IMR-90 (cell line): ENCODE results near the gene TMEM117. TPM values are rescaled to one million over a fixed set of nuclear protein-coding genes. Genes with fewer than 3 reads are reported as not detected.

Experiments
- ATAC-seq: fragments of 200-7000 bp; cut with Tn5 transposase; 2 replicates; pipeline ENCODE4 v1.9.1; 2020; ENCODE audit warnings: low read depth, mild to moderate bottlenecking, moderate library complexity
- BruUV-seq: library from RNA; stranded (reverse); fragments of 400-500 nt; replicated peaks from 2 replicates; lab custom pipeline; 2021; lab: Mats Ljungman, UMichigan
- CTCF ChIA-PET: fragments of 300-600 bp; formaldehyde crosslinking; extraction: SDS; loops from one replicate; lab custom pipeline; 2021; ENCODE audit warnings: antibody characterized with exemption; lab: Yijun Ruan, JAX
- POLR2A ChIA-PET: fragments of 300-600 bp; sonication (Branson Sonifier 250); formaldehyde crosslinking; loops from one replicate; lab custom pipeline; 2022; ENCODE audit warnings: antibody characterized with exemption; ENCODE audit not compliant: unreplicated experiment; lab: Charles Lee
- DNase-seq: peaks from one replicate; pipeline ENCODE4 v3.0.0; 2013
- H2AFZ ChIP-seq: replicated peaks from 2 replicates; pipeline ENCODE3; 2013; ENCODE audit warnings: low read length, mild to moderate bottlenecking; ENCODE audit not compliant: poor library complexity
- H2AK5ac ChIP-seq: 2 replicates; pipeline ENCODE4 v1.6.1; 2013; ENCODE audit warnings: low read depth, low read length, inconsistent platforms
- H2AK9ac ChIP-seq: replicated peaks from 2 replicates; pipeline ENCODE3; 2013; ENCODE audit warnings: mild to moderate bottlenecking, low read depth, low read length, moderate library complexity; ENCODE audit not compliant: poor library complexity
- H2BK120ac ChIP-seq: 2 replicates; pipeline ENCODE4 v1.6.1; 2013; ENCODE audit warnings: low read depth, low read length, inconsistent platforms
- H2BK15ac ChIP-seq: 3 replicates; pipeline ENCODE4 v1.6.1; 2013; ENCODE audit warnings: low read depth, low read length, inconsistent platforms
- H2BK20ac ChIP-seq: 2 replicates; pipeline ENCODE4 v1.6.1; 2013; ENCODE audit warnings: low read depth, mild to moderate bottlenecking, inconsistent platforms, low read length, moderate library complexity
- H2BK5ac ChIP-seq: 2 replicates; pipeline ENCODE4 v1.6.1; 2013; ENCODE audit warnings: mild to moderate bottlenecking, low read depth, low read length, inconsistent platforms; ENCODE audit not compliant: poor library complexity, severe bottlenecking
- H3K14ac ChIP-seq: replicated peaks from 2 replicates; pipeline ENCODE4 v1.6.1; 2013; ENCODE audit warnings: low read depth, low read length, inconsistent platforms
- H3K18ac ChIP-seq: 2 replicates; pipeline ENCODE4 v1.6.1; 2013; ENCODE audit warnings: low read depth, low read length, control low read depth
- H3K23ac ChIP-seq: 2 replicates; pipeline ENCODE4 v1.6.1; 2013; ENCODE audit warnings: low read depth, low read length, inconsistent platforms
- H3K27ac ChIP-seq: 2 replicates; pipeline ENCODE4 v1.5.1; 2013; ENCODE audit warnings: mild to moderate bottlenecking, control low read depth, low read length; ENCODE audit not compliant: insufficient read depth
- H3K27me3 ChIP-seq: 2 replicates; pipeline ENCODE4 v1.6.1; 2013; ENCODE audit warnings: low read length; ENCODE audit not compliant: control insufficient read depth, insufficient read depth
- H3K36me3 ChIP-seq: 2 replicates; pipeline ENCODE4 v1.6.1; 2013; ENCODE audit warnings: low read length, mixed read lengths; ENCODE audit not compliant: control insufficient read depth, insufficient read depth
- H3K4ac ChIP-seq: 2 replicates; pipeline ENCODE4 v1.6.1; 2013; ENCODE audit warnings: low read depth, low read length, inconsistent platforms
- H3K4me1 ChIP-seq: 2 replicates; pipeline ENCODE4 v1.6.1; 2013; ENCODE audit warnings: low read length, mixed read lengths; ENCODE audit not compliant: control insufficient read depth, insufficient read depth
- H3K4me2 ChIP-seq: 2 replicates; pipeline ENCODE4 v1.6.1; 2013; ENCODE audit warnings: low read depth, mild to moderate bottlenecking, control low read depth, low read length, moderate library complexity
- H3K4me3 ChIP-seq: 2 replicates; pipeline ENCODE4 v1.5.1; 2013; ENCODE audit warnings: low read depth, mild to moderate bottlenecking, control low read depth, low read length, moderate library complexity; ENCODE audit not compliant: insufficient read depth
- H3K56ac ChIP-seq: 2 replicates; pipeline ENCODE4 v1.6.1; 2013; ENCODE audit warnings: low read length, inconsistent platforms; ENCODE audit not compliant: insufficient read depth; ENCODE audit errors: extremely low read depth
- H3K79me1 ChIP-seq, 2 experiments: 2 replicates each; pipeline ENCODE4 v1.6.1; 2013; ENCODE audit warnings: low read length in 2 of 2, inconsistent platforms in 1 of 2, low read depth in 1 of 2
- H3K9ac ChIP-seq: 2 replicates; pipeline ENCODE4 v1.6.1; 2013; ENCODE audit warnings: low read depth, low read length, control low read depth
- H3K9me1 ChIP-seq: 2 replicates; pipeline ENCODE4 v1.6.1; 2013; ENCODE audit warnings: low read length, inconsistent platforms; ENCODE audit not compliant: insufficient read depth
- H3K9me3 ChIP-seq: 2 replicates; pipeline ENCODE4 v1.6.1; 2013; ENCODE audit warnings: low read length; ENCODE audit not compliant: control insufficient read depth, insufficient read depth
- H4K20me1 ChIP-seq: 2 replicates; pipeline ENCODE4 v1.6.1; 2013; ENCODE audit warnings: low read length, inconsistent platforms; ENCODE audit not compliant: insufficient read depth
- H4K5ac ChIP-seq: 2 replicates; pipeline ENCODE4 v1.6.1; 2013; ENCODE audit warnings: mild to moderate bottlenecking, low read depth, low read length, control low read depth
- H4K8ac ChIP-seq, 2 experiments: 2 replicates each; pipeline ENCODE4 v1.6.1; 2013; ENCODE audit warnings: low read depth in 2 of 2, low read length in 2 of 2, control low read depth in 1 of 2, inconsistent platforms in 1 of 2
- H4K91ac ChIP-seq: 2 replicates; pipeline ENCODE4 v1.6.1; 2013; ENCODE audit warnings: low read depth, low read length, inconsistent platforms; ENCODE audit not compliant: insufficient read depth
- BHLHE40 ChIP-seq: fragments of 150-350 bp; IDR thresholded peaks from 2 replicates; pipeline ENCODE4 v1.6.1; 2016; ENCODE audit warnings: mild to moderate bottlenecking, low read depth, low read length
- CEBPB ChIP-seq: IDR thresholded peaks from 2 replicates; pipeline ENCODE4 v1.6.1; 2012; ENCODE audit warnings: low read depth, low read length, improper control_type of control experiment
- CHD1 ChIP-seq: IDR thresholded peaks from 2 replicates; pipeline ENCODE4 v1.6.1; 2012; ENCODE audit warnings: low read depth, low read length, improper control_type of control experiment
- FOS ChIP-seq: fragments of 150-350 bp; IDR thresholded peaks from 2 replicates; pipeline ENCODE4 v1.6.1; 2016; ENCODE audit warnings: low read depth, low read length
- MAFK ChIP-seq: IDR thresholded peaks from 2 replicates; pipeline ENCODE4 v1.6.1; 2012; ENCODE audit warnings: low read depth, low read length, improper control_type of control experiment
- MAZ ChIP-seq: IDR thresholded peaks from 2 replicates; pipeline ENCODE4 v1.6.1; 2012; ENCODE audit warnings: low read depth, mild to moderate bottlenecking, low read length, improper control_type of control experiment, moderate library complexity, borderline replicate concordance
- MXI1 ChIP-seq: IDR thresholded peaks from 2 replicates; pipeline ENCODE4 v1.6.1; 2012; ENCODE audit warnings: low read depth, mild to moderate bottlenecking, low read length, moderate library complexity, borderline replicate concordance
- NFE2L2 ChIP-seq: fragments of 150-350 bp; IDR thresholded peaks from 2 replicates; pipeline ENCODE4 v1.6.1; 2016; ENCODE audit warnings: low read depth, mild to moderate bottlenecking, low read length
- POLR2A ChIP-seq: IDR thresholded peaks from 2 replicates; pipeline ENCODE4 v1.6.1; 2012; ENCODE audit warnings: mild to moderate bottlenecking, low read depth, low read length
- RAD21 ChIP-seq: IDR thresholded peaks from 2 replicates; pipeline ENCODE4 v1.6.1; 2012; ENCODE audit warnings: low read length, improper control_type of control experiment
- RCOR1 ChIP-seq: IDR thresholded peaks from 2 replicates; pipeline ENCODE4 v1.6.1; 2012; ENCODE audit warnings: mild to moderate bottlenecking, low read length, improper control_type of control experiment; ENCODE audit not compliant: insufficient replicate concordance
- RFX5 ChIP-seq: IDR thresholded peaks from 2 replicates; pipeline ENCODE4 v1.8.0; 2012; ENCODE audit warnings: low read depth, mild to moderate bottlenecking, low read length, moderate library complexity
- SMC3 ChIP-seq: fragments of 150-350 bp; IDR thresholded peaks from 2 replicates; pipeline ENCODE4 v1.6.1; 2016; ENCODE audit warnings: low read depth, mild to moderate bottlenecking, antibody characterized with exemption, low read length, moderate library complexity
- WGBS, 2 experiments: methylation state at CpG; one replicate each; pipeline versions ENCODE4 v1.1.5 to v1.1.7; 2013; ENCODE audit warnings: missing lambda C conversion rate in 2 of 2; ENCODE audit not compliant: insufficient read length in 1 of 2; ENCODE audit errors: extremely low coverage in 2 of 2; 5-methylcytosine and 5-hydroxymethylcytosine counted together
- dilution Hi-C: fragments of 300-500 bp; cut with HindIII; formaldehyde crosslinking; loops from one replicate; pipeline ENCODE4 v1.14.3; 2018; ENCODE audit warnings: low sequenced_read_pairs; ENCODE audit not compliant: unreplicated experiment
- in situ Hi-C: fragments of 300-500 bp; cut with MboI; formaldehyde crosslinking; loops from 3 replicates; pipeline ENCODE4 v1.14.3; 2019; ENCODE audit warnings: low sequenced_read_pairs, inconsistent platforms, mixed read lengths
- intact Hi-C: fragments of 100-400 bp; cut with micrococcal nuclease; formaldehyde crosslinking; loops from 2 replicates; pipeline ENCODE4 v1.10.0; 2022
- polyA plus RNA-seq, 3 experiments: library from polyadenylated mRNA; depleted of rRNA; stranded (reverse); fragments of >200 nt; gene quantifications; 2 replicates each; pipeline ENCODE4 v1.2.3, GENCODE V29; 2012; ENCODE audit warnings: low replicate concordance in 1 of 3
- total RNA-seq: library from RNA; depleted of rRNA; stranded (reverse); fragments of >200 nt; gene quantifications from 2 replicates; pipeline ENCODE4 v1.2.3, GENCODE V29; 2012
- TF ChIP-seq, protein P1 (sequence below): fragments of 150-350 bp; IDR thresholded peaks from 2 replicates; pipeline ENCODE4 v1.6.1; 2016; ENCODE audit warnings: low read depth, mild to moderate bottlenecking, low read length, moderate library complexity, borderline replicate concordance
- TF ChIP-seq, protein P2 (sequence below): conservative IDR thresholded peaks from 2 replicates; pipeline ENCODE4 v1.5.1; 2012; ENCODE audit warnings: mild to moderate bottlenecking, low read depth, low read length, improper control_type of control experiment
- TF ChIP-seq, protein P3 (sequence below): fragments of 150-350 bp; IDR thresholded peaks from 2 replicates; pipeline ENCODE4 v1.6.1; 2017; ENCODE audit warnings: mild to moderate bottlenecking, antibody characterized with exemption, low read length, low read depth

TMEM117 gene
- total and polyA plus RNA-seq, 2 of the 4 experiments (the other 2 are of a cell fraction), result 8.7 to 21.0 TPM

DNA sequence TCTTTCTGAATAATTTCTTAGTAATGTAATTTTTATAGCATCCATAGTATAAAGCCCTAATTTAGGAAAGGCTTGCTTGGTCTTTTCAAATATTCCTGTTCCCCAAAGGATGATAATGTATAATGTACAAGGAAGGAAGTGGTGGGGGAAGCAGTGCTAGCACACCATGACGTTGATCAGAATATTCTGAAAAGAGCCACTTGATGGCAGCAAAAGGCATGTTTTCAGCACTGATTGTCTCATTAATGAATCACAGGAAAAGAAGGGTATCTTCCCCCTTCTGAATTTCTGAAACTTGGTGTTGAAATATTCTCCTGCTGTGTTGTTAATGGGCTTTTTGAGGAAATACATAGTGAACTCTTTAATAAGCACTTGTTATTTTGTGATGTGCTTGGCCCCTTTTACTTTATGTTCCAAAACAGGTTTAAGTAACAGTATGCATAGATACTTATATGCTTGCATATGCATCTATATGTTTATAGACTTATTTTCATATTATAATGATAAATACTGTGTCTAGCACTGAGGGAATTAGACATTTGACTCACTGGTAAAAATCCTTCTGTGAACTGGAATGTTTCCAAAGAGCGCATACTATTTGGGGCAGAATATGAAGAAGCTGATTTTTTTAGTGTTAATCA lies 122.0 kb downstream of the TMEM117 start:
- CTCF ChIA-PET, result no interaction called here
- Histone ChIP-seq H3K27ac (no peak overlapping the region), H3K18ac (no peak overlapping the region), H4K20me1 (no peaks in the 10 kb centered on the region), H3K9ac (no peak overlapping the region), H2AFZ (no peak overlapping the region), H3K4me1 (no peaks in the 10 kb centered on the region), H4K91ac (no peak overlapping the region), H3K14ac (no peak overlapping the region), H4K5ac (no peak overlapping the region), H3K4me3 (no peak overlapping the region), H2BK20ac (no peak overlapping the region), H3K23ac (no peak overlapping the region), H3K79me1 (no peaks in the 10 kb centered on the region), H4K8ac (no peak overlapping the region), H3K56ac (no peak overlapping the region), H2AK9ac (no peak overlapping the region), H3K9me1 (no peaks in the 10 kb centered on the region), H3K36me3 (no peaks in the 10 kb centered on the region), H2BK5ac (no peak overlapping the region), H3K4me2 (no peak overlapping the region), H3K27me3 (no peaks in the 10 kb centered on the region), H2AK5ac (no peak overlapping the region), H2BK15ac (no peak overlapping the region), H3K4ac (no peak overlapping the region), H3K9me3 (no peaks in the 10 kb centered on the region), H2BK120ac (no peak overlapping the region)
- intact Hi-C loops, result loop anchor here (1.0 kb wide), 1 partner anchor 973 kb away; no protein-coding TSS in a partner anchor
- DNase-seq (peak; percentile 67), ATAC-seq (peak; percentile 90)
- in situ Hi-C loops, result no loop called here
- WGBS, 2 experiments, result no CpG with 5 or more reads among the region's 2 CpGs
- peak; percentile 51; the same call in 1 of the 2 replicates for TF ChIP-seq SMC3
- TF ChIP-seq, protein P1, sequence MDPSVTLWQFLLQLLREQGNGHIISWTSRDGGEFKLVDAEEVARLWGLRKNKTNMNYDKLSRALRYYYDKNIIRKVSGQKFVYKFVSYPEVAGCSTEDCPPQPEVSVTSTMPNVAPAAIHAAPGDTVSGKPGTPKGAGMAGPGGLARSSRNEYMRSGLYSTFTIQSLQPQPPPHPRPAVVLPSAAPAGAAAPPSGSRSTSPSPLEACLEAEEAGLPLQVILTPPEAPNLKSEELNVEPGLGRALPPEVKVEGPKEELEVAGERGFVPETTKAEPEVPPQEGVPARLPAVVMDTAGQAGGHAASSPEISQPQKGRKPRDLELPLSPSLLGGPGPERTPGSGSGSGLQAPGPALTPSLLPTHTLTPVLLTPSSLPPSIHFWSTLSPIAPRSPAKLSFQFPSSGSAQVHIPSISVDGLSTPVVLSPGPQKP, result no peak
- TF ChIP-seq, protein P2, sequence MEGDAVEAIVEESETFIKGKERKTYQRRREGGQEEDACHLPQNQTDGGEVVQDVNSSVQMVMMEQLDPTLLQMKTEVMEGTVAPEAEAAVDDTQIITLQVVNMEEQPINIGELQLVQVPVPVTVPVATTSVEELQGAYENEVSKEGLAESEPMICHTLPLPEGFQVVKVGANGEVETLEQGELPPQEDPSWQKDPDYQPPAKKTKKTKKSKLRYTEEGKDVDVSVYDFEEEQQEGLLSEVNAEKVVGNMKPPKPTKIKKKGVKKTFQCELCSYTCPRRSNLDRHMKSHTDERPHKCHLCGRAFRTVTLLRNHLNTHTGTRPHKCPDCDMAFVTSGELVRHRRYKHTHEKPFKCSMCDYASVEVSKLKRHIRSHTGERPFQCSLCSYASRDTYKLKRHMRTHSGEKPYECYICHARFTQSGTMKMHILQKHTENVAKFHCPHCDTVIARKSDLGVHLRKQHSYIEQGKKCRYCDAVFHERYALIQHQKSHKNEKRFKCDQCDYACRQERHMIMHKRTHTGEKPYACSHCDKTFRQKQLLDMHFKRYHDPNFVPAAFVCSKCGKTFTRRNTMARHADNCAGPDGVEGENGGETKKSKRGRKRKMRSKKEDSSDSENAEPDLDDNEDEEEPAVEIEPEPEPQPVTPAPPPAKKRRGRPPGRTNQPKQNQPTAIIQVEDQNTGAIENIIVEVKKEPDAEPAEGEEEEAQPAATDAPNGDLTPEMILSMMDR, result peak; percentile 68
- TF ChIP-seq FOS, result no peak
- TF ChIP-seq MXI1, result no peak
- TF ChIP-seq BHLHE40, result no peak
- TF ChIP-seq RCOR1, result no peak
- no peak for TF ChIP-seq MAFK
- TF ChIP-seq CEBPB, result 0 out of 2 replicates have a peak, but pooled peaks have one; percentile 21
- TF ChIP-seq, protein P3, sequence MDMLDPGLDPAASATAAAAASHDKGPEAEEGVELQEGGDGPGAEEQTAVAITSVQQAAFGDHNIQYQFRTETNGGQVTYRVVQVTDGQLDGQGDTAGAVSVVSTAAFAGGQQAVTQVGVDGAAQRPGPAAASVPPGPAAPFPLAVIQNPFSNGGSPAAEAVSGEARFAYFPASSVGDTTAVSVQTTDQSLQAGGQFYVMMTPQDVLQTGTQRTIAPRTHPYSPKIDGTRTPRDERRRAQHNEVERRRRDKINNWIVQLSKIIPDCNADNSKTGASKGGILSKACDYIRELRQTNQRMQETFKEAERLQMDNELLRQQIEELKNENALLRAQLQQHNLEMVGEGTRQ, result no peak
- TF ChIP-seq NFE2L2, result no peak
- TF ChIP-seq CHD1, result no peak
- TF ChIP-seq MAZ, result no peak
- TF ChIP-seq POLR2A, result no peak
- peak; percentile 74 for TF ChIP-seq RAD21
- TF ChIP-seq RFX5, result no peak
- dilution Hi-C loops, result no loop called here
- POLR2A ChIA-PET, result no interaction called here
- no TSS peak for BruUV-seq
